DMS153 treated with DMSO at 0.1 percent for 48 hours (cell line): ENCODE data around the gene ZKSCAN1.
A peak's percentile ranks its signal among the peaks of the same experiment; 100 is the strongest.

ENCODE experiments used
- DNase-seq: peaks from one replicate; lab custom pipeline; 2025; ENCODE audit not compliant: unreplicated experiment; lab: John Stamatoyannopoulos, UW

The ZKSCAN1 gene

DNA sequence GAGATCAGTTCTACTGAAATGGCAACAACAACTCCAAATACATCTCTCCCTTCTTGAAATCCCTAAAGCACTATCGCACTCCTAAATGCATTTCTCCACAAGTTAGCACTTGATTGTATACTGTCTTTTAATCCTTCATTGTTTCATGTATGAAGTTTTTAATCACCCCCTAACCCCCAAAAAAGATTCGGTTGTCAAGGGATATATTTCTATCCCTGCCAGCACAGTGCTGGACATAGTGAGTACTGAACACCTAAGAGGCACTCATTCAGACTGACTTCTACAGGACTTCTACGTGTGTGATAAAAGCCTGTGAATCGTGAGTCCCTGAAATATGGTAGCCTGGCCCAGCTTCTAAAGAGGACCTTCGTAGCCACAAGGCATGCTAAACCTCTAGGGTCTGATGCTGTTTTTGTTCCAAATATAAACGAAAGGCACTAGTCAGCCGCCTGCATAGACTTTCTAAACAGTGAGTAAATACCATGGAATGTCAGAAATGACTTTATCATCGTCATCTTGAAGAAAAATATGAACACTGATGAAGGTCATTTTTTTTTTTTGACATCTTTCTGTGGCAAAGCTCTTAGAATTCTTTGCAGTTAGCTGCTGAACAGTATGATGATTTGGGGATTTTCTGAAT is 19.6 kb downstream of the ZKSCAN1 start:
- no peak for DNase-seq

DNA sequence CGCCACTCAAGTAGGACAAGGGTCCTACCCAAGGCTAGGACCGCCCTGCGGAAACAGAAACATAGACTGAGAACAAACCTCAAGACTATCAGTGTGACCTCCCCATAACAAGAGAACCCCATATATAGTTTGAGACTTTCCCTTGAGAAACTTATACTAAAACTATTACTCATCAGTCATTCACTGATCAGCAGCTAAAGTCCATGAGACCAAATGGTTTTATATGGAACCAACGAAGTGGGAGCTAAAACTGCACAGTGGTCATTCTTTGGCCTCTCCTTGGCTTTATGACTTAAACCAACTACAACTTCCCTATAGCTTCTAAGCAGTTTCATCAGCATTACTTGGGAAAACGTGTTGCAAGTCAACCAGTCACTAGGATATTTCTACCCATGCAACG is 20.5 kb downstream of the ZKSCAN1 start:
- DNase-seq: no peak

DNA sequence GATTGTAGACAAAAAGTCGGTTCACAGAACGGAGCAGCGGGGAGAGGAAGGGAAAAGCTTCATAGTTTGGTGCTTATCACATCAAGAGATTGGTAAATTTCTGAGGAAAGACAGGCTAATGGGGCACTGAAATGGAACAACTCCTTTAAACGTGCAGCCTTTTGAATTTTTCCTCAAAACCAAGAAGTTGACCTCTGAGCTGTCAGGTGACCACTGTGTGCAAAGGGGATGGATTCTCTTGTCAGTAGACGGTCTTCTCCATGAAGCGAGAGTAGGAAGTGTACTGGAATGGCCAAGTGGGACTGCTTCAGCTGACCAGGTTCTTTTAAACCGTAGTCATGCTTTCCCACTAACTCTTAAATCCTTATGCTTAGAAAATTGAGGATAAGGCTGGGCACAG is 22.9 kb downstream of the ZKSCAN1 start:
- DNase-seq: no peak

GRCh38 chr7:100040575-100040974 is 25.2 kb downstream of the ZKSCAN1 start:
- DNase-seq: no peak

GRCh38 chr7:100044718-100045117 is 29.3 kb downstream of the ZKSCAN1 start:
- no peak for DNase-seq

GRCh38 chr7:100048680-100049079 is 33.3 kb downstream of the ZKSCAN1 start:
- no peak for DNase-seq

DNA sequence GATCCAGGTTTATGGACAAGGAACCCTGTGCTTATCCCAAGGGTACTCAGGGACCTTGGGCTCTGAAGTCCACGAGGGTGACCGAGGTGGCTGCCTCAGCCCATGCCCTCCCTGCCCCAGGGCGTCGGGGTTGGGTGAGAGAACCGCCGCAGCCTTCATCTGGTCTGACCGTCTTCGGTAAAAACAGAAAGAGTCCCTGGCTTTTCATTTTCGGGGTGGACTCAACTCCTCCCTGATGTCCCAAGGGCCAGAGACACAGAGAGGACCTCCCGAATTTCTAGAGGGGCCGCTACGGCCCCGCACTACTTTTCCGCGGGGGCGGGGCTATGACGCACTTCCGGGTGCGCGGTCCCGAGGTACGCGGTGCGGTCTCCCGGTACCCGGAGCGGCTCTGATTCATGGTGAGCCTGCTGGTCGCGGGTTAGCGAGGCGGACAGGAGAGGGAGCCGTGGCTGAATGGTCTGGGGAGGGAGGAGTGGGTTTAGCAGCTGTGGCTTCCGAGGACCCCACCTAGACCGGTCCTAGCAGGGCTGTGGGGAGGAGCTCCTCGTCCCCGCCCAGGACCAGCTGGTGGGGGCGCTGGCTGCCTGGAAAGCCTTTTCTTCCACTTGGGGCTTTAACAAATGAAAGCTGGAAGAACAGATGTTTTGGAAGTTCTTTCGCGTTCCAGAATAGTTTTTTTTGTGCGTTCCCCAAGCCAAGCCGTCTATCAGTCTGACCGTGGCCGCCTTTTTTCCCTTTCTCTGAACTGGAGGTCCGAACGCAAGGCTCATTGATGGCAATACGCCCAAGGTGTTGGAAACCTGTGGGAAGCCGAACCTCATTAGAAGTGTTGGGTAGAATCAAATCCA is 34.3 kb downstream of the ZKSCAN1 start, which contains the start of gene ZSCAN21:
Gene ZSCAN21, plus strand, starts transcription at position 334 of the 851 bp plus-strand sequence. CDS start 7,233 bp downstream, outside the sequence.
- peak; percentile 48 for DNase-seq

DNA sequence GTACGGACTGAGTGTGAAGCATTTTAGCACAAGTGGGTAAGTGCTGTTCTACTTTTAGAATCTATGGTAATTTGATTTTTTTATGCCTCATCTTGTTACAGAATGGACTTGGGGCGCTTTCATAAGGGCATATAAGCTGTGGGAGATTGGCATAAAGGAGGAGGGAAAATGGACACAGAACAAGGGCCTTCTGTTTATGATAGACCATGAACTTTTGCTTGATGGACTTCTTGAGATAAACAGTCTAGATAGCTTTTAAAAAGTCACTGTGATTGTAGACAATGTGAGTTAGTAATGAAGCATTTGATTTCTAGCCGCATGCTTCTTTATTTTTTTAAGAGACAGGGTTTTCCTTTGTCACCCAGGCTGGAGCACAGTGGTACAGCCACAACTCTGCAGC is 36.2 kb downstream of the ZKSCAN1 start:
- no peak for DNase-seq

DNA sequence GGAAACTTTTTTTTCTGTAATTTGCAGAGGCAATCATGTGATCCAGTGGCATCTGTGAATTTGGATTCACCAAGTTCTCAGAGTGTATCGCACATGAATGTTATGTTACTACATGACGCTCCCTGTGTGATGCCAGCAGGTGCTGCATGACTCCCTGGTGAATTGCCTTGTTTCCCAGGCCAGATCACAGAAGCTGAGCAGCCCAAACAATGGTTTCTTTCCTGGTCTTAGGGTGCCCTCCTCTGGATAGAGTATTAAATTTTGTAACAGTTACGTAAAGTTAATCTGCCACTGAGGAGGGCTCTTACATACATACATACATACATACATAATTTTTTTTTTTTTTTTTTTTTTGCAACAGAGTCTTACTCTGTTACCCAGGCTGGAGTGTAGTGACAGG is 37.8 kb downstream of the ZKSCAN1 start:
- DNase-seq: peak; percentile 44

DNA sequence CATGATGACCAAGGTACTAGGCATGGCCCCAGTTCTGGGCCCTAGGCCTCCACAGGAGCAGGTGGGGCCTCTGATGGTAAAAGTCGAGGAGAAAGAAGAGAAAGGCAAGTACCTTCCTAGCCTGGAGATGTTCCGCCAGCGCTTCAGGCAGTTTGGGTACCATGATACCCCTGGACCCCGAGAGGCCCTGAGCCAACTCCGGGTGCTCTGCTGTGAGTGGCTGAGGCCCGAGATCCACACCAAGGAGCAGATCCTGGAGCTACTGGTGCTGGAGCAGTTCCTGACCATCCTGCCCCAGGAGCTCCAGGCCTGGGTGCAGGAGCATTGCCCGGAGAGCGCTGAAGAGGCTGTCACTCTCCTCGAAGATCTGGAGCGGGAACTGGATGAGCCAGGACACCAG is 41.6 kb downstream of the ZKSCAN1 start:
- DNase-seq: no peak

GRCh38 chr7:100059251-100059739 is 43.9 kb downstream of the ZKSCAN1 start:
- no peak for DNase-seq

GRCh38 chr7:100061518-100062193 is 46.3 kb downstream of the ZKSCAN1 start:
- no peak for DNase-seq

- DNase-seq: no peak
Observed at GRCh38 chr7:100063376-100063775, 48.0 kb downstream of the ZKSCAN1 start.

DNA sequence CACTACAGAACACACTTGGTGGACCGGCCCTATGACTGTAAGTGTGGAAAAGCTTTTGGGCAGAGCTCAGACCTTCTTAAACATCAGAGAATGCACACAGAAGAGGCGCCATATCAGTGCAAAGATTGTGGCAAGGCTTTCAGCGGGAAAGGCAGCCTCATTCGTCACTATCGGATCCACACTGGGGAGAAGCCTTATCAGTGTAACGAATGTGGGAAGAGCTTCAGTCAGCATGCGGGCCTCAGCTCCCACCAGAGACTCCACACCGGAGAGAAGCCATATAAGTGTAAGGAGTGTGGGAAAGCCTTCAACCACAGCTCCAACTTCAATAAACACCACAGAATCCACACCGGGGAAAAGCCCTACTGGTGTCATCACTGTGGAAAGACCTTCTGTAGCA is 48.8 kb downstream of the ZKSCAN1 start:
- DNase-seq: no peak

GRCh38 chr7:100065452-100066186 is 50.2 kb downstream of the ZKSCAN1 start:
- no peak for DNase-seq

GRCh38 chr7:100066953-100067352 is 51.6 kb downstream of the ZKSCAN1 start:
- no peak for DNase-seq

- DNase-seq: no peak
Observed at GRCh38 chr7:100069991-100070390, 54.6 kb downstream of the ZKSCAN1 start.

- no peak for DNase-seq
Observed at GRCh38 chr7:100071018-100071723, 55.8 kb downstream of the ZKSCAN1 start.

GRCh38 chr7:100072462-100072861 is 57.1 kb downstream of the ZKSCAN1 start:
- no peak for DNase-seq

- DNase-seq: no peak
Observed at GRCh38 chr7:100074841-100075240, 59.4 kb downstream of the ZKSCAN1 start.
